Measurements from ENCODE around the gene TWSG1. TPM values are rescaled to one million over a fixed set of nuclear protein-coding genes. Genes with fewer than 3 reads are reported as not detected.

Gene TWSG1
- total RNA-seq: 83.6 and 106 TPM in 2 replicates

GRCh38 chr18:9334329-9334972, at the start of gene TWSG1:
TSS of gene TWSG1 (plus strand) at chr18:9334773. CDS start at chr18:9337230, 2,457 bp downstream.

Other genes with a start within 250 kb of the TWSG1 start
- 165 and 177 TPM in 2 replicates for gene NDUFV2, start 232.1 kb upstream of the TWSG1 start, total RNA-seq
- 2.3 and 5.7 TPM in 2 replicates for gene ANKRD12, start 198.0 kb upstream of the TWSG1 start, total RNA-seq
- gene RALBP1, start 140.7 kb downstream of the TWSG1 start, total RNA-seq: 44.7 and 64.3 TPM in 2 replicates